ENCODE results near the gene CACNB4.

CACNB4 gene

GRCh38 chr2:152055366-152056108, 43.3 kb downstream of the CACNB4 start:
- H4K20me1 ChIP-seq = no peaks in the 10 kb centered on the region
- no peaks in the 10 kb centered on the region for H3K36me3 ChIP-seq
- H3K27ac ChIP-seq = peak overlapping the region; percentile 63; the same call in 1 of the 2 replicates
- H3K9me3 ChIP-seq = peaks cover 41% of the 10 kb centered on the region
- H3K9ac ChIP-seq = peak overlapping the region; percentile 53; the same call in 1 of the 2 replicates
- H3K27me3 ChIP-seq = no peaks in the 10 kb centered on the region
- H3K4me3 ChIP-seq = no peak overlapping the region
- H3K4me1 ChIP-seq = peaks cover 42% of the 10 kb centered on the region
- H3K4me2 ChIP-seq = peak overlapping the region; percentile 75
- no peak for TF ChIP-seq Cebpa-rat (IDR thresholded peaks at IDR 0.05)

GRCh38 chr2:152054593-152054992, 44.3 kb downstream of the CACNB4 start:
- Histone ChIP-seq H3K4me3 (no peak overlapping the region), H3K27me3 (no peaks in the 10 kb centered on the region), H3K4me1 (peaks cover 51% of the 10 kb centered on the region), H3K4me2 (peak overlapping the region; percentile 75), H3K9me3 (peaks cover 37% of the 10 kb centered on the region), H3K9ac (no peak overlapping the region), H3K27ac (no peak overlapping the region), H3K36me3 (no peaks in the 10 kb centered on the region), H4K20me1 (no peaks in the 10 kb centered on the region)
- no peak for TF ChIP-seq Cebpa-rat (IDR thresholded peaks at IDR 0.05)

- Histone ChIP-seq H3K4me2 (0 out of 2 replicates have a peak overlapping the region, but pooled peaks have one; percentile 13), H3K9ac (no peak overlapping the region)
Observed at GRCh38 chr2:152051436-152051835, 47.4 kb downstream of the CACNB4 start.

GRCh38 chr2:152050915-152051314, 47.9 kb downstream of the CACNB4 start:
- Histone ChIP-seq H3K4me2 (peak overlapping the region; percentile 50), H3K27me3 (no peaks in the 10 kb centered on the region), H3K36me3 (no peaks in the 10 kb centered on the region), H3K27ac (no peak overlapping the region), H4K20me1 (no peaks in the 10 kb centered on the region), H3K9ac (no peak overlapping the region), H3K9me3 (peaks cover 9% of the 10 kb centered on the region; the same call in 1 of the 2 replicates), H3K4me3 (no peak overlapping the region), H3K4me1 (peaks cover 63% of the 10 kb centered on the region)
- TF ChIP-seq Cebpa-rat (IDR thresholded peaks at IDR 0.05) = no peak

More at GRCh38 chr2:152051436-152051835, 47.4 kb downstream of the CACNB4 start:
- peaks cover 9% of the 10 kb centered on the region; the same call in 1 of the 2 replicates for H3K9me3 ChIP-seq
- TF ChIP-seq Cebpa-rat (IDR thresholded peaks at IDR 0.05) = no peak
- H4K20me1 ChIP-seq = no peaks in the 10 kb centered on the region
- H3K4me3 ChIP-seq = no peak overlapping the region
- no peak overlapping the region for H3K27ac ChIP-seq
- H3K27me3 ChIP-seq = no peaks in the 10 kb centered on the region
- peaks cover 63% of the 10 kb centered on the region for H3K4me1 ChIP-seq
- H3K36me3 ChIP-seq = no peaks in the 10 kb centered on the region

GRCh38 chr2:152050341-152050740, 48.5 kb downstream of the CACNB4 start:
- Histone ChIP-seq H3K4me1 (peaks cover 57% of the 10 kb centered on the region), H3K36me3 (no peaks in the 10 kb centered on the region), H3K4me2 (peak overlapping the region; percentile 50), H4K20me1 (no peaks in the 10 kb centered on the region), H3K9me3 (peaks cover 9% of the 10 kb centered on the region; the same call in 1 of the 2 replicates), H3K27ac (no peak overlapping the region), H3K27me3 (no peaks in the 10 kb centered on the region), H3K4me3 (no peak overlapping the region), H3K9ac (no peak overlapping the region)
- TF ChIP-seq Cebpa-rat (IDR thresholded peaks at IDR 0.05) = no peak

GRCh38 chr2:152049541-152049940, 49.3 kb downstream of the CACNB4 start:
- Histone ChIP-seq H4K20me1 (no peaks in the 10 kb centered on the region), H3K27me3 (no peaks in the 10 kb centered on the region), H3K4me3 (no peak overlapping the region), H3K9ac (no peak overlapping the region), H3K9me3 (peaks cover 9% of the 10 kb centered on the region; the same call in 1 of the 2 replicates), H3K27ac (no peak overlapping the region), H3K4me2 (peak overlapping the region; percentile 50), H3K36me3 (no peaks in the 10 kb centered on the region), H3K4me1 (peaks cover 49% of the 10 kb centered on the region)
- no peak for TF ChIP-seq Cebpa-rat (IDR thresholded peaks at IDR 0.05)

GRCh38 chr2:152047824-152048471, 50.9 kb downstream of the CACNB4 start:
- TF ChIP-seq Cebpa-rat (IDR thresholded peaks at IDR 0.05) = no peak
- H3K27ac ChIP-seq = no peak overlapping the region
- H3K9me3 ChIP-seq = no peaks in the 10 kb centered on the region
- no peak overlapping the region for H3K9ac ChIP-seq
- no peaks in the 10 kb centered on the region for H3K36me3 ChIP-seq
- peaks cover 47% of the 10 kb centered on the region for H3K4me1 ChIP-seq
- H3K4me3 ChIP-seq = no peak overlapping the region
- H3K4me2 ChIP-seq = peak overlapping the region; percentile 44; the same call in 1 of the 2 replicates
- no peaks in the 10 kb centered on the region for H3K27me3 ChIP-seq
- H4K20me1 ChIP-seq = no peaks in the 10 kb centered on the region

GRCh38 chr2:152046940-152047339, 51.9 kb downstream of the CACNB4 start:
- Histone ChIP-seq H3K4me2 (peak overlapping the region; percentile 44), H4K20me1 (no peaks in the 10 kb centered on the region), H3K27me3 (no peaks in the 10 kb centered on the region), H3K36me3 (no peaks in the 10 kb centered on the region), H3K9ac (no peak overlapping the region), H3K4me1 (peaks cover 47% of the 10 kb centered on the region), H3K9me3 (no peaks in the 10 kb centered on the region), H3K4me3 (no peak overlapping the region), H3K27ac (no peak overlapping the region)
- TF ChIP-seq Cebpa-rat (IDR thresholded peaks at IDR 0.05) = no peak

GRCh38 chr2:152042636-152043615, 55.9 kb downstream of the CACNB4 start:
- Histone ChIP-seq H3K36me3 (no peaks in the 10 kb centered on the region), H3K9me3 (no peaks in the 10 kb centered on the region), H3K9ac (no peak overlapping the region), H4K20me1 (no peaks in the 10 kb centered on the region), H3K4me2 (no peak overlapping the region), H3K27me3 (no peaks in the 10 kb centered on the region), H3K4me3 (no peak overlapping the region), H3K27ac (no peak overlapping the region), H3K4me1 (peaks cover 20% of the 10 kb centered on the region)
- TF ChIP-seq Cebpa-rat (IDR thresholded peaks at IDR 0.05) = no peak

Measured in BLaER1 (cell line).